Middle frontal gyrus (tissue), 1 donor: Measurements from ENCODE around the gene CDH4.

Source experiments
- DNase-seq: peaks from one replicate; pipeline ENCODE4 v3.0.0-alpha.2; 2015; ENCODE audit warnings: low spot score; ENCODE audit errors: extremely low spot score

CDH4 gene

DNA sequence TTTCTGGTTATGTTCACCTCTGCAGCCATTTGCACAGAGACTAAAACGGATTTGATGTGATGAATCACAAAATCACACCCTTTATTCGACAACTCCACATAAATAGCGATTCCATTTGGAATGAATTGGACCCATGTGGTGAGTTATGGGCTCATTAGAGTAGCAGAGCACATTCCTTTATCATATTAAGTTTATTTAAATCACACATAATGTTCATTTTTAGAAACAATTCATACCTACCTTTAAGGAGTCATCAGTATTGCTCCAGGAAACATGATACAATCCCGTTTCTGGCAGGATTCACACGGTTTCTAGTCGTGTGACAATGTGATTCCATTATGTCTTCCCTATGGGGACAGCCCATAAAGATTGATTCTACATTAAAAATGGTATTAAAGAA, 303.5 kb downstream of the CDH4 start:
- DNase-seq = no peak

- no peak for DNase-seq
These were observed 304.1 kb downstream of the CDH4 start for GRCh38 chr20:61556111-61556510.

GRCh38 chr20:61556673-61557072, 304.6 kb downstream of the CDH4 start:
- no peak for DNase-seq

DNA sequence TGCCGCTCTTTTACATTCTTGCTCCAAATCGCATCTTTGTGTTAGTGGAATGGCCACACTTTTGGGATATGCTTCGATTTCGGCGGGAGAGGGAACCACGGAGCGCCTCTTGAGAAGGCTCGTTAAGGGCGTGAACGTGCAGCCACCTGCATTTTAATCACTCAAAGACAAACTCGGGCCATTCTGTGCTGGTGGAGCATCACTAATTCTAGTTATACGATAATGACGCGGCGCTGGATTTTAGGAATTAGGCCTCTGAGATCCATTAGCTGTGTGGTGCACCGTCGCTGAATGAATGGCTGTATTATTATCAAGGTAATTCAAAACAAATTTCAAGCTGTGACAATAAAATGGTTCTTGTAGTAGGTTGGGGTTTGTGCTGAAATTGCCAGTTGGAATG, 305.6 kb downstream of the CDH4 start:
- DNase-seq = no peak

DNA sequence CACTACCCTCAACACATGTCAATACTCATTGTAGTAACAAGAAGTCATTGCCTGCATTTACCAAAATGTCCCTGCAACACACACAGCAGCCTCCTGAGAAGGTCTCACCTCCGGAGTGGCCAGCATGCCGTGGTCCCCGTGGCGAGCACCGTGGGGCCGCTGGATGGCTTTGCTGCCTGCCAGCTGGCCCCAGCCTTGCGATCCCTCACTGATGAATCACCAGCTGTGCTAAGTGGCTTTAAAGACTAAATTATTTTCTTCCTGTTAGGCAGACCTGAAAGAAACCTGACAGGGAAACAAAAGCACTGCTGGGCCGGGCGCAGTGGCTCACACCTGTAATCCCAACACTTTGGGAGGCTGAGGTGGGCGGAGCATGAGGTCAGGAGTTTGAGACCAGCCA, 306.7 kb downstream of the CDH4 start:
- DNase-seq = no peak

GRCh38 chr20:61559706-61560315, 307.8 kb downstream of the CDH4 start:
- DNase-seq = no peak

DNA sequence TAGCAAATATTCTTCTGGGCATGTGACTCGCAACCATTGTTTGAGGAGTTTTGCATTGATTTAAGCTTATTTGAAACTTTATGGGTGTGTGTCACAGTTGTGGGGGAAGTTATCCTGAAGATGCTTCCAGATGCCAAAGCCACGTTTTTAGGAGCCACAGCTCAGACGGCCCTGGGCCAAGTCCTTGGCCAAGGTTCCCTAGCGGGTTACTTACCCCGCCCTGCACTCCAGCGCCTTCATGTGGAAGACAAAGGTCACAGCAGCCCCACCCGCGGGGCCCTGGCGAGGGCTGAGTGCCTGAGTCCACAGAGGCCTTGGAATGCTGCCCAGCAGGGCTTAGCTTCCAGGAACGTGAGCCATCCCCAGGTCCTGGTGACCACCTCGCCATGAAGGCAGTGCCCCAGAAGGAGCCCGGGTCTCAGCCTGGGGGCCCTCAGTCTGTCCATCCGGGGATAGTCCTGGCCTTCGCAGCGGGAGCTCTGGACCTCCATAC, 308.3 kb downstream of the CDH4 start:
- DNase-seq = no peak

GRCh38 chr20:61561111-61561830, 309.2 kb downstream of the CDH4 start:
- no peak for DNase-seq

DNA sequence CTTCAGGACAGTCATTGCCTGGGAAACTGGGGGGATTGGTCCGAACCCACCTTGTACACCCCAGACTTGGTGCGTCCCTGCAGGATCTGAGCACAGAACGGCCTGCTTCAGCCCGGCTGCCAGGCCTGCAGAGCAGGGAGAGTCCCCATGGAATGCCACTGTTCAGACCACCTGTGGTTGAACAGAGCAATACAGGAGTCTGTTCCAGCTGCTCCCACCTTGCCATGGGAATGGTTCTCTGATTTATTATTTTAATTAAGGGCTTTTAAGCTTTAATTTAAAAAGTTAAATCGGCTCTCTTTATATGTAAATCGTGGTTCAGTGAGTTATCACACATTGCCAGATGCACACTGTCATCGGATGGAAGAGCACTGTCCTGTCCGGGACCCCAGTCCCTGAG, 310.4 kb downstream of the CDH4 start:
- DNase-seq = no peak

DNA sequence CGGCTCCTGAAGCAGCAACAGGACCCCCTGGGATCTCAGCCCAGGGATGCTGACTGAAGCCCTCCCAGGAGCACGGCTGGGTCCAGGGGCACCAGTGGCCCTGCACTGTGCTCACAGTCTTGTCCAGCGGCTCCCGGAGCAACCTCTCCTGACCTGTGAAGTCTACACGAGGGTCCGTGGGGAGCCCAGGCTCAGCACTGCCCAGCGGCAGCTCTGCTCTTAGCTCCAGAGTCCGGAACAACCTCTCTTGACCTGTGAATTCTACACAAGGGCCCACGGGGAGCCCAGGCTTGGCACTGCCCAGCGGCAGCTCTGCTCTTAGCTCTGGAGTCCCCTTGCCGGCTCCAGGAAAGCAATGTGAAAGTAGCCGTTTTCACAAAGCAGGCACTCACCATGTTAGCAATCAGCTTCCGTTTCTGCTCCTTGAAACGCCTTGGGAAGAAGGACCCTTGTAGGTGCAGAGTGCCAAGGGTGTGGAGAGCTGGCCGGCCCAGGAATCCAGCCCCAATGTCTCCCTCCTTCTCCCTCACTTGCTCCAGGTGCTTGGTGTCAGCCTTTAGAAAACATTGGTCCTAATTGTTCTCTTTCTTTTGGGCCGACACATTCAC, 310.9 kb downstream of the CDH4 start:
- no peak for DNase-seq

DNA sequence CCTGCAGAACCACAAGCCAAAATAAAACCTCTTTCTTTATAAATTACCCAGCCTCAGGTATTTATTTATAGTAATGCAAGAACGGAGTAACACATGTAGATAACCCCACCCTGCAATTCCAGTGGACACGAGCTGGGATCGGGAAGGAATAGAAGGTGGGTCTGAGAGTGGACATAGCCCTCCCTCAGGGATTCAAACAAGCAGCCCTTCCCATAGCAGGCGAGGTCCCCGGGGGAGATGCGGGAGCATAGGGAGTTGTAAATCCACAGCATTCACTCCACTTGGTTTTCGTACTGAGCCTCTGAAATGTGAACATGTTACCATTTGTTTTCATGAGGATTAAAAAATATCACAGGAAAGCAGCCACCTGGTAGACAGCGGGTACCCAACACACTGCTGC, 312.6 kb downstream of the CDH4 start:
- no peak for DNase-seq

- DNase-seq = no peak
These were observed 313.7 kb downstream of the CDH4 start for GRCh38 chr20:61565791-61566190.

- DNase-seq = no peak
These were observed 314.6 kb downstream of the CDH4 start for GRCh38 chr20:61566691-61567090.

GRCh38 chr20:61567204-61567603, 315.1 kb downstream of the CDH4 start:
- DNase-seq = no peak

GRCh38 chr20:61569825-61570224, 317.8 kb downstream of the CDH4 start:
- no peak for DNase-seq

DNA sequence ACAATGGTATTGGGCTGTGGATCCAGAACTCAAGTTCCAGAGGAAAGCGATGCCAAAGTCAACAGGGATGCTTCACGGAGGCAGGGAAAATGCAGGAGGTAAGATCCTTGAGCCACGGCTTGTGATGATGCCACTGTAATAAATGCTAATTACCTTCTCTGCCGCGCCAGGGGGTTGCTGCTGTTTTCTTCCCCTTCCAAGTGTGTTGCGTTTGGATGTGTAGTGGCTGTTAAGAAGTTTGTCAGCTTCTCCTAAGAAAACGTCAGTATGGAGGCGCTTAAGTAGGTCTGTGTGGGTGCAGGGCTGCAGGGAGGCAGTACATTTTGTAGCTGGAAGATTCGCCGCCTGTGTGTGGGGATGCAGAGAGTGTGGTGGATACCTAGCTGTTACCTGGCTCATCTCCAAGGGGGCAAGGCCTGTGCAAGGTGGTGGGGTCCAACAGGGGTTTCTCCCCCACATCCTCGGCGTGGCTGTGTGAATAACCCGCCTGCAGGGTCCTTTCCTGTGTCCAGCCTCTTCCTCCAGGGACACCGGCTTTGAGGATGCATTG, 318.7 kb downstream of the CDH4 start:
- no peak for DNase-seq

GRCh38 chr20:61571221-61571620, 319.2 kb downstream of the CDH4 start:
- DNase-seq = no peak

- no peak for DNase-seq
These were observed 320.1 kb downstream of the CDH4 start for GRCh38 chr20:61571916-61572711.

DNA sequence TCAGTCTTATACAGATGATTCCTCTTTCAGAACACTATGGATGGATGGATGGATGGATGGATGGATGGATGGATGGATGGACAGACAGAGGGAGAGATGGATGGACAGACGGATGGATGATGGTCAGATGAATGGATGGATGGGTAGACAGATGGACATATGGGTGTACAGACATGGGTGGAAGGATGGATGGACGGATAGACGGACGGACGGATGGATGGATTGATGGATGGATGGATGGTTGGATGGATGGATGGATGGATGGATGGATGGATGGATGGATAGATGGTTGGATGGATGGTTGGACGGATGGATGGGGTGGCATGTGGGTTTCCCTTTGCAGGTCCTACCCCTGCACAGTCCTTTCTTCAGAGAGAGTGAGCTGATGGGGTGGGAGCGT, 320.7 kb downstream of the CDH4 start:
- DNase-seq = no peak

DNA sequence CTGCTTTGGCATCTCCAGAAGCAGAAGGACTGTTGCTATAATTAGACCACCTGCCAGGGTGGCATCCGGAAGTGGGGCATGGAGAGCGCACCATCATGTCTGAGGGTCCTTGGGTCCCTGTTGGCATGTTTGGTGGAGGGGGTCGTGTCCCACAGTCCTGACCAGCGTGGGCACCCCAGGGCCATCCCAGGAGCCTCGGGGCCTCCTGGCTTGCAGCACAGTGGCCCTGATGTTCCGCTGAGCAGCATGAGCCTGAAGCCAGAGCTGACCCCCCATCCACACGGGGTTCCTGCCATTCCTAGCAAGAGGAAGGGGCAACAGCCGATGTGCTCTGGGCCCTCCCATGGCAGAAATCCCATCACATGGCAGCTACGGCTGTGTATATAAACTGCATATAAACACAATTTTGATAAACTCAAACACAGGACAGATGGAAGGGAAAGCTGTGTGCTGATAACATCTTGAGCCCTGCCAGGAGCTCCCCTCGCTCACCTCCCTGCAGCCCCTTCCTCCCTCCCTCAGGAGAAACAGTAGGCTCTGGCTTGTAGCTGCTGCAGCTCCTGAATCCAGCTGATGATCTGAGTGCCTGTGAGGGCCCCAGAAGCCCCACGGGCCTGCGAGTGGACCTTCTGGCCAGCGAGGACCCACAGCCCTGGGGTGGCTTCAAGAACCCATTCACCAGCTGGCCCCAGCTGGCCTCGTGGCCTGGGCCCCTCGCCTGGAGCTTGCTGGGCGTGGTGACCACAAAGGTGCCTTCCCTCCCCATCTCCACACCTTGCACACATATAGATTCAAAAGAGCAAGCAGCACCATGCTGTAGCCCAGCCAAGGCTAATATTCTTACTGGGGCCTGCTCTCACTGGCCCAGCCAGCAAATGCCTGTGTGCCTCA, 321.6 kb downstream of the CDH4 start:
- no peak for DNase-seq
